Fibroblast of lung (primary cell): Measurements from ENCODE around the gene CBFB. TPM values are rescaled to one million over a fixed set of nuclear protein-coding genes. Genes with fewer than 3 reads are reported as not detected.

Experiments used
- DNase-seq, 2 donors: peaks; one replicate each; pipeline versions ENCODE4 v3.0.0 to v3.0.0-alpha.2; 2010; ENCODE audit warnings: low read depth in 2 of 2
- H2AFZ ChIP-seq: 2 replicates; pipeline ENCODE4 v1.5.1; 2012; ENCODE audit warnings: low read length, control low read depth, inconsistent platforms
- H3K27ac ChIP-seq: 2 replicates; pipeline ENCODE4 v1.5.1; 2011; ENCODE audit warnings: low read length, control low read depth; ENCODE audit not compliant: insufficient read depth
- H3K27me3 ChIP-seq: 2 replicates; pipeline ENCODE4 v1.5.1; 2011; ENCODE audit warnings: mild to moderate bottlenecking, low read length; ENCODE audit not compliant: control insufficient read depth, insufficient read depth
- H3K36me3 ChIP-seq: 2 replicates; pipeline ENCODE4 v1.5.1; 2011; ENCODE audit warnings: low read length; ENCODE audit not compliant: control insufficient read depth, insufficient read depth
- H3K4me1 ChIP-seq: 2 replicates; pipeline ENCODE4 v1.5.1; 2011; ENCODE audit warnings: low read length; ENCODE audit not compliant: control insufficient read depth, insufficient read depth; ENCODE audit errors: extremely low read depth
- H3K4me2 ChIP-seq: 2 replicates; pipeline ENCODE4 v1.5.1; 2011; ENCODE audit warnings: low read length, control low read depth; ENCODE audit not compliant: insufficient read depth; ENCODE audit errors: extremely low read depth
- H3K4me3 ChIP-seq, 4 experiments: fragments of 200-600 bp in 1 of 4; sonication (generic) in 1 of 4; replicated peaks in 1 of 4; 2 replicates each; pipeline ENCODE4 v1.5.1; 2011 to 2016; ENCODE audit warnings: low read length in 4 of 4, low read depth in 3 of 4, mild to moderate bottlenecking in 3 of 4, control low read depth in 2 of 4, inconsistent platforms in 1 of 4, mixed read lengths in 1 of 4; ENCODE audit not compliant: insufficient read depth in 1 of 4; ENCODE audit errors: control extremely low read depth in 1 of 4
- H3K79me2 ChIP-seq: 2 replicates; pipeline ENCODE4 v1.5.1; 2012; ENCODE audit warnings: mild to moderate bottlenecking, low read length, inconsistent platforms; ENCODE audit not compliant: control insufficient read depth, insufficient read depth
- H3K9ac ChIP-seq: 2 replicates; pipeline ENCODE4 v1.5.1; 2011; ENCODE audit warnings: mild to moderate bottlenecking, low read length, control low read depth; ENCODE audit not compliant: insufficient read depth
- H3K9me3 ChIP-seq: 2 replicates; pipeline ENCODE4 v1.5.1; 2012; ENCODE audit warnings: low read depth, low read length; ENCODE audit not compliant: control insufficient read depth, insufficient read depth
- H4K20me1 ChIP-seq: 2 replicates; pipeline ENCODE4 v1.5.1; 2011; ENCODE audit warnings: low read length; ENCODE audit not compliant: control insufficient read depth, insufficient read depth; ENCODE audit errors: extremely low read depth
- EZH2 ChIP-seq: IDR thresholded peaks from 2 replicates; pipeline ENCODE4 v1.5.1; 2012; ENCODE audit warnings: low read length, control low read depth, mild to moderate bottlenecking; ENCODE audit errors: missing control alignments
- polyA plus RNA-seq, 2 donors: library from polyadenylated mRNA; depleted of rRNA in 1 of 2; stranded (reverse) in 1 of 2; unstranded in 1 of 2; fragments of >200 nt; gene quantifications; 2 replicates each; pipeline ENCODE4 v1.2.1, GENCODE V29; 2011 to 2012; ENCODE audit warnings: missing spikeins in 1 of 2
- total RNA-seq: library from RNA; depleted of rRNA; stranded (reverse); fragments of >200 nt; gene quantifications from 2 replicates; pipeline ENCODE4 v1.2.1, GENCODE V29; 2014
- TF ChIP-seq, protein P1 (sequence below), 2 donors: IDR thresholded peaks in 1 of 2; conservative IDR thresholded peaks in 1 of 2; 1 replicate in 1 of 2; 2 replicates in 1 of 2; pipeline ENCODE4 v1.5.1; 2011 to 2012; ENCODE audit warnings: low read length in 2 of 2, control low read depth in 1 of 2, inconsistent platforms in 1 of 2, low read depth in 1 of 2, mild to moderate bottlenecking in 1 of 2

CBFB gene
- total and polyA plus RNA-seq, 2 donors (not counting 1 experiment from before 2014, with no cell fraction given) = 51.7 to 64.1 TPM

- Histone ChIP-seq H3K4me1 (peaks cover 2% of the 10 kb centered on the region), H2AFZ (peak overlapping the region; percentile 59)
Measured at GRCh38 chr16:67014634-67015312, 14.2 kb upstream of the CBFB start.

GRCh38 chr16:67015313-67015731, 13.6 kb upstream of the CBFB start:
- no peak overlapping the region for H3K27ac ChIP-seq
- H3K79me2 ChIP-seq = no peaks in the 10 kb centered on the region
- H3K36me3 ChIP-seq = no peaks in the 10 kb centered on the region
- no peak for DNase-seq
- H3K9me3 ChIP-seq = no peaks in the 10 kb centered on the region
- no peak overlapping the region for H3K9ac ChIP-seq
- no peak overlapping the region for H2AFZ ChIP-seq
- H3K4me1 ChIP-seq = peaks cover 2% of the 10 kb centered on the region
- H3K27me3 ChIP-seq = peaks cover 5% of the 10 kb centered on the region
- no peak overlapping the region for H3K4me3 ChIP-seq
- no peak for TF ChIP-seq EZH2
- TF ChIP-seq, protein P1, sequence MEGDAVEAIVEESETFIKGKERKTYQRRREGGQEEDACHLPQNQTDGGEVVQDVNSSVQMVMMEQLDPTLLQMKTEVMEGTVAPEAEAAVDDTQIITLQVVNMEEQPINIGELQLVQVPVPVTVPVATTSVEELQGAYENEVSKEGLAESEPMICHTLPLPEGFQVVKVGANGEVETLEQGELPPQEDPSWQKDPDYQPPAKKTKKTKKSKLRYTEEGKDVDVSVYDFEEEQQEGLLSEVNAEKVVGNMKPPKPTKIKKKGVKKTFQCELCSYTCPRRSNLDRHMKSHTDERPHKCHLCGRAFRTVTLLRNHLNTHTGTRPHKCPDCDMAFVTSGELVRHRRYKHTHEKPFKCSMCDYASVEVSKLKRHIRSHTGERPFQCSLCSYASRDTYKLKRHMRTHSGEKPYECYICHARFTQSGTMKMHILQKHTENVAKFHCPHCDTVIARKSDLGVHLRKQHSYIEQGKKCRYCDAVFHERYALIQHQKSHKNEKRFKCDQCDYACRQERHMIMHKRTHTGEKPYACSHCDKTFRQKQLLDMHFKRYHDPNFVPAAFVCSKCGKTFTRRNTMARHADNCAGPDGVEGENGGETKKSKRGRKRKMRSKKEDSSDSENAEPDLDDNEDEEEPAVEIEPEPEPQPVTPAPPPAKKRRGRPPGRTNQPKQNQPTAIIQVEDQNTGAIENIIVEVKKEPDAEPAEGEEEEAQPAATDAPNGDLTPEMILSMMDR (conservative IDR thresholded peaks at IDR 0.05 in 1 of 2, IDR thresholded peaks at IDR 0.05 in 1 of 2; ENCODE audit: low read depth in 1 of 2, low read length in 2 of 2) = no peak
- no peak overlapping the region for H3K4me2 ChIP-seq
- H4K20me1 ChIP-seq = no peaks in the 10 kb centered on the region

More at GRCh38 chr16:67014634-67015312, 14.2 kb upstream of the CBFB start:
- H3K9ac ChIP-seq = peak overlapping the region; percentile 40
- DNase-seq = no peak
- H3K36me3 ChIP-seq = no peaks in the 10 kb centered on the region
- no peak overlapping the region for H3K4me2 ChIP-seq
- H3K79me2 ChIP-seq = no peaks in the 10 kb centered on the region
- H4K20me1 ChIP-seq = no peaks in the 10 kb centered on the region
- peak overlapping the region in 1 of 4 experiments; percentile 41 for H3K4me3 ChIP-seq
- H3K27ac ChIP-seq = no peak overlapping the region
- H3K27me3 ChIP-seq = peaks cover 5% of the 10 kb centered on the region
- TF ChIP-seq, protein P1 (conservative IDR thresholded peaks at IDR 0.05 in 1 of 2, IDR thresholded peaks at IDR 0.05 in 1 of 2; ENCODE audit: low read depth in 1 of 2, low read length in 2 of 2) = no peak
- no peak for TF ChIP-seq EZH2
- no peaks in the 10 kb centered on the region for H3K9me3 ChIP-seq

GRCh38 chr16:67016143-67016542, 12.8 kb upstream of the CBFB start:
- Histone ChIP-seq H4K20me1 (no peaks in the 10 kb centered on the region), H3K27me3 (peaks cover 5% of the 10 kb centered on the region), H3K27ac (no peak overlapping the region), H3K4me3 (no peak overlapping the region), H3K4me1 (peaks cover 2% of the 10 kb centered on the region), H3K4me2 (no peak overlapping the region), H3K79me2 (no peaks in the 10 kb centered on the region), H3K9me3 (no peaks in the 10 kb centered on the region), H3K9ac (no peak overlapping the region), H3K36me3 (no peaks in the 10 kb centered on the region), H2AFZ (no peak overlapping the region)
- no peak for DNase-seq
- TF ChIP-seq, protein P1 (conservative IDR thresholded peaks at IDR 0.05 in 1 of 2, IDR thresholded peaks at IDR 0.05 in 1 of 2; ENCODE audit: low read depth in 1 of 2, low read length in 2 of 2) = no peak
